Pons (tissue), 1 donor: ENCODE measurements around the gene HIVEP1.
A peak's percentile ranks its signal among the peaks of the same experiment; 100 is the strongest.

Source experiments
- DNase-seq: peaks from one replicate; pipeline ENCODE4 v3.0.0-alpha.2; 2016; ENCODE audit warnings: low spot score

HIVEP1 gene

DNA sequence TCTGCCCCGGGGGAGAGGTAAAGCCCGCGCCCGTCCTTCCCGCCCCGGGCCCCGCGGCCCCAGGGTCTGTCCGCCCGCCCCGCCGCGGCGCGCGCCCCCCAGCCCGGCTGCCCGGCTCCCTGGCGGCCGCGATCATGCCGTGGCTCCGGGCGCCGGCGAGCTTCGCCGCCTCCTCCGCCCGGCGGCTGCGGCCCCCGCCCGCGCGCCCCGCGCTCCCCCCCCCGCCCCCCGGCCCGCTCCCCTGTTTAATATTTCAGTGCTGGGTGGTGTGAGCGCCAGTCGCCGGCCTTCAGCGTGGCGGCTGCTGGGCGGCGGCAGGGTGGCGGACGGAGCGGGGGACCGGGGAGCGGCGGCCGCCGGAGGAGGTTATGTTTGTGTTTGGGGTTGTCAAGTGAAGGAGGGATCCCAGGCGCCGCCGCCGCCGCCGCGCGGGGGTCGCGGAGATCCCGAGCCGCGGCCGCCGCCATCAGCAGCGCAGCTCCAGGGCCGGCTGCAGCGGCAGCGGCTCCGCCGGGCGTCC is at the start of gene HIVEP1:
TSS of gene HIVEP1 (plus strand) at position 275 of the 520 bp plus-strand sequence. CDS start 3,317 bp downstream, outside the sequence.
- no peak for DNase-seq

- no peak for DNase-seq
Observed at GRCh38 chr6:11963756-11964500, 48.2 kb upstream of the HIVEP1 start.

GRCh38 chr6:11964729-11965335 is 47.3 kb upstream of the HIVEP1 start:
- no peak for DNase-seq

- DNase-seq = no peak
Observed at GRCh38 chr6:11965499-11965898, 46.6 kb upstream of the HIVEP1 start.

GRCh38 chr6:11968241-11968806 is 43.8 kb upstream of the HIVEP1 start:
- no peak for DNase-seq

GRCh38 chr6:11969092-11969491 is 43.0 kb upstream of the HIVEP1 start:
- no peak for DNase-seq

GRCh38 chr6:11970114-11970513 is 42.0 kb upstream of the HIVEP1 start:
- DNase-seq = no peak

DNA sequence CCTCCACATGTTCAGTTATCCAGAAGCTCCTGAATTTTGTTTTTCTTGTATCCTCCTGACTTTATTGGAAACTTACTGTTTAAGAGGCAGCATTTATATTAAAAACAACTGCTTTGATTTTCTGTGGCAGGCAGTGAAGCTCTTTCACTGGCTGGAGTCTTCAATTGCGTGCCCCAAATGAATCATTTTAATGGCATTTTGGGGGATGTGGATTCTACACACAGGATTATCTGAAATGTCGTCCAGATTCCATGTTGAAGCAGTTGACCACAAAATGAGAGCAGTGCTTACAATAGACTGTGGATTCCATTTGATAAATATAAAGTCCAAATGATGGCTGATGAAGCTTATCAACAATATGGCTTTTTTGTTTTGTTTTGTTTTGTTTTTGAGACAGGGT is 41.0 kb upstream of the HIVEP1 start:
- DNase-seq = no peak

- no peak for DNase-seq
Observed at GRCh38 chr6:11972270-11972669, 39.8 kb upstream of the HIVEP1 start.

- no peak for DNase-seq
Observed at GRCh38 chr6:11972806-11973205, 39.3 kb upstream of the HIVEP1 start.

GRCh38 chr6:11973238-11973637 is 38.9 kb upstream of the HIVEP1 start:
- no peak for DNase-seq

DNA sequence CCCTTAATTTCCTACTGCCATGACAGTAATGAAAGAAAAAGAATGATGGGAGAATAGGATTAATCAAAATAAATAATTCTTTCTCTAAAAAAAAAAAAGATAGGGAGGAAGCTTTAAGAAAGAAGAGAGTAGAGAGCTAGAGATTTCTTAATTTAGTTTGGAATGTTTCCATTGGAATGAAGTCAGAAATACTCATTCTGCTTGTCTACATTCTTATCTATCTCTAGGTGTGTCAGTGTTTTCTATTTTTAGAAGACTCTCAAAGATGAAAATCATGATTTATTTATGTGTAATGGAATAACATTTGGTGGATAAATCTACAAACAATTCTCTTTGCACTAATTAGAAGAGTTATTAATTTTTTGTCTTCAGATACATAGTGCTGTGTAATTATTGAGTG is 38.0 kb upstream of the HIVEP1 start:
- DNase-seq = no peak

- peak; percentile 18 for DNase-seq
Observed at GRCh38 chr6:11975353-11975977, 36.6 kb upstream of the HIVEP1 start.

- no peak for DNase-seq
Observed at GRCh38 chr6:11976489-11976888, 35.6 kb upstream of the HIVEP1 start.

GRCh38 chr6:11977193-11977592 is 34.9 kb upstream of the HIVEP1 start:
- DNase-seq = no peak

DNA sequence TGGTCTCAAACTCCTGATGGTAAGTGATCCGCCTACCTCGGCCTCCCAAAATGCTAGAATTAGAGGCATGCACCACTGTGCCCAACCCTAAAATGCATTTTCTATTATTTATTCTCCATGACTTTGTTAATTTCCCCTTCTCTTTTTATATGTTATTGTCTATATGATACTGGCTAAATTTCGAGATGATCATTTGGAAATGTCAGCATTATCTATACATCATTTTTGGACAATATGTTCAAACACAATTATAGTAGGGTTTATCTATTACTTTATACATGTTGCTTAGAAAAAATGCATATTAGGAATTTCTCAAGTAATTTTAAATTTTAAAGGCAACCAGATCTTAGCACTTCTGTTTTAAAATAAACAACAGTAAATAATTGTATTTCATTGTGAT is 34.4 kb upstream of the HIVEP1 start:
- no peak for DNase-seq

DNA sequence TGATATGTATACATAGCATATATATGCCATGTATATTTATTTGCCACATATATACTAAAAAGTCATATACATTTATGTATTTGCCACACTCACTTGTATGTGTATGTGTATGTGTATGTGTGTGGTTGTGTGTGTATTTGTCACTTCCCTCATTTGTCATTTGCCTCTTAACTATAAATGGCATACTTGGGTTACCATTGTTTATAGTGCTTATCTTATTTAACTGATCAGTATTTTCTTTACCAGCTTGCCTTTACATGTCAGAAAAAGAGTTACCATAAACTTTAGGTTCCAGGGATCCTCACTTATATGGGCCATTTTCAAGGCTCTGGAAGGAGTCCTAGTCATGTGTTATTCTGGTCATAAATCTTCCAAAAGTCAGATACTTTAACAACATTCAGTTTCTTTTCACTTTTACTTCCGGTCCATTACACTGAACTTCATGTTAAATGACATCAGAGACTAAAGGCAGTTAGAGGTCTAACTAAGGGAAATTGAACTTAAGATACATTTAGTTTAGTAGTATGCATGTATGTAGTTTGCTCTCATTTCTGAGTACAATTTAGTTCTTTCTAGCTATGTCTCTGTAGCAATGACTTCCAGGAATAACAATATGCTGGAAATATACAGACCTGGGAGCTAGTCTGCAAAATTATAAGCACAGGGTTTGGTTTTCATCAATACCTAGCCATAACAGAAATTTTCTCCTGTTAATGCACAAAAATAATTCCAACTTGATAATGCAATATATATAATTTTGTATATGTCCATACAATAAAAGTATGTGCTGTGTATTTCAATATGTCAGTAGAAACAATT is 33.7 kb upstream of the HIVEP1 start:
- no peak for DNase-seq

GRCh38 chr6:11979866-11980265 is 32.2 kb upstream of the HIVEP1 start:
- no peak for DNase-seq

GRCh38 chr6:11983306-11983705 is 28.8 kb upstream of the HIVEP1 start:
- DNase-seq = no peak

GRCh38 chr6:11987386-11987785 is 24.7 kb upstream of the HIVEP1 start:
- DNase-seq = no peak

- DNase-seq = no peak
Observed at GRCh38 chr6:11989386-11989785, 22.7 kb upstream of the HIVEP1 start.

DNA sequence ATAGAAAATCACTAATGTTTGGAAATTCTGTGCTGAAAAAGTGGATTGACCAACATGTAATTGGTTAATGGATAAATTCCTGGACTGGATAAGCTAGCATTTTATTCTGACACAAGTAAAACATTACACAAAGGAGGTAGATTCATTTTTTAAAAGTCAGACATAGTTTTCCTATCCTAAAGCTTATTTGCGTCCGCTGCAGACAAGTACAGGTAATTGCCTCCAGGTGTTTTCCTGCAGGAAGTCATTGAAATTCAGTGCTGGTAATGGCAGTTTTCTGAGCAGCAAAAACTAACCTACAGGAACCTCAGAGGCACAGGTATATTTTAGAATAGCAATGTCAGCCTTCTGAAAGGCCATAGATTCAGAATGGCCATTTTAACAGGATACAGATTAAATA is 20.0 kb upstream of the HIVEP1 start:
- DNase-seq = no peak
